Liver (tissue), 9 donors: ENCODE results near the gene RFNG. TPM values are rescaled to one million over a fixed set of nuclear protein-coding genes. Genes with fewer than 3 reads are reported as not detected.
A peak's percentile ranks its signal among the peaks of the same experiment; 100 is the strongest.

Experiments
- DNase-seq: peaks from one replicate; pipeline ENCODE4 v3.0.0-alpha.2; 2017; ENCODE audit warnings: low spot score
- H3K27ac ChIP-seq, 2 donors: one replicate each; pipeline ENCODE4 v1.7.0; 2013; ENCODE audit warnings: inconsistent platforms in 2 of 2, low read length in 2 of 2, control low read depth in 1 of 2, low read depth in 1 of 2, mild to moderate bottlenecking in 1 of 2
- H3K27me3 ChIP-seq, 4 donors: one replicate each; pipeline versions ENCODE4 v1.6.1 to v1.7.0; 2013; ENCODE audit warnings: low read length in 3 of 4, inconsistent platforms in 1 of 4, mild to moderate bottlenecking in 1 of 4, moderate library complexity in 1 of 4; ENCODE audit not compliant: control insufficient read depth in 4 of 4, insufficient read depth in 4 of 4
- H3K36me3 ChIP-seq, 4 donors: one replicate each; pipeline versions ENCODE4 v1.6.1 to v1.7.0; 2013; ENCODE audit warnings: low read length in 3 of 4, mild to moderate bottlenecking in 3 of 4, low read depth in 1 of 4, moderate library complexity in 1 of 4; ENCODE audit not compliant: control insufficient read depth in 4 of 4, insufficient read depth in 3 of 4
- H3K4me1 ChIP-seq, 4 donors: one replicate each; pipeline versions ENCODE4 v1.6.1 to v1.7.0; 2013; ENCODE audit warnings: low read length in 3 of 4, mild to moderate bottlenecking in 3 of 4, moderate library complexity in 1 of 4; ENCODE audit not compliant: control insufficient read depth in 4 of 4, insufficient read depth in 4 of 4
- H3K4me3 ChIP-seq, 3 donors: one replicate each; pipeline versions ENCODE4 v1.6.1 to v1.7.0; 2013; ENCODE audit warnings: low read length in 3 of 3, control low read depth in 1 of 3, low read depth in 1 of 3, mild to moderate bottlenecking in 1 of 3
- H3K9ac ChIP-seq, 2 donors: one replicate each; pipeline ENCODE4 v1.7.0; 2013; ENCODE audit warnings: low read length in 2 of 2, mild to moderate bottlenecking in 2 of 2, moderate library complexity in 2 of 2, control low read depth in 1 of 2, low read depth in 1 of 2
- H3K9me3 ChIP-seq, 4 donors: one replicate each; pipeline versions ENCODE4 v1.6.1 to v1.7.0; 2013; ENCODE audit warnings: low read length in 3 of 4; ENCODE audit not compliant: control insufficient read depth in 4 of 4
- ATF3 ChIP-seq: IDR thresholded peaks from 2 replicates; pipeline ENCODE4 v1.6.1; 2016; ENCODE audit warnings: antibody characterized with exemption
- CTCF ChIP-seq: fragments of 150-350 bp; IDR thresholded peaks from 2 replicates; pipeline ENCODE4 v1.5.1; 2017; ENCODE audit warnings: improper control_type of control experiment, low read depth, low read length; ENCODE audit not compliant: missing input control
- FOXA2 ChIP-seq: IDR thresholded peaks from 2 replicates; pipeline ENCODE4 v1.6.1; 2016; ENCODE audit warnings: antibody characterized with exemption
- GABPA ChIP-seq, 2 donors: IDR thresholded peaks in 1 of 2; conservative IDR thresholded peaks in 1 of 2; 2 replicates each; pipeline ENCODE4 v1.6.1; 2016; ENCODE audit warnings: antibody characterized with exemption in 2 of 2, mild to moderate bottlenecking in 1 of 2, moderate library complexity in 1 of 2
- HNF4A ChIP-seq, 2 donors: conservative IDR thresholded peaks; 2 replicates each; pipeline ENCODE4 v1.6.1; 2016; ENCODE audit warnings: antibody characterized with exemption in 2 of 2, mild to moderate bottlenecking in 2 of 2
- HNF4G ChIP-seq: IDR thresholded peaks from 2 replicates; pipeline ENCODE4 v1.6.1; 2016; ENCODE audit warnings: antibody characterized with exemption
- JUND ChIP-seq, 2 donors: IDR thresholded peaks; 2 replicates each; pipeline ENCODE4 v1.6.1; 2016; ENCODE audit warnings: antibody characterized with exemption in 2 of 2
- MAX ChIP-seq: IDR thresholded peaks from 2 replicates; pipeline ENCODE4 v1.6.1; 2016; ENCODE audit warnings: antibody characterized with exemption
- NR2F2 ChIP-seq: IDR thresholded peaks from 2 replicates; pipeline ENCODE4 v1.6.1; 2016; ENCODE audit warnings: antibody characterized with exemption
- RAD21 ChIP-seq, 2 donors: IDR thresholded peaks; 2 replicates each; pipeline ENCODE4 v1.6.1; 2016; ENCODE audit warnings: antibody characterized with exemption in 2 of 2, mild to moderate bottlenecking in 2 of 2
- REST ChIP-seq: IDR thresholded peaks from 2 replicates; pipeline ENCODE4 v1.6.1; 2016; ENCODE audit warnings: antibody characterized with exemption, mild to moderate bottlenecking
- SP1 ChIP-seq: IDR thresholded peaks from 2 replicates; pipeline ENCODE4 v1.6.1; 2018; ENCODE audit warnings: antibody characterized with exemption, mild to moderate bottlenecking
- ZBTB33 ChIP-seq: IDR thresholded peaks from 2 replicates; pipeline ENCODE4 v1.6.1; 2016; ENCODE audit warnings: antibody characterized with exemption
- WGBS: extraction: QIAGEN DNeasy Blood & Tissue Kit; methylation state at CpG from one replicate; pipeline ENCODE4 v1.1.7; 2013; 5-methylcytosine and 5-hydroxymethylcytosine counted together
- polyA plus RNA-seq, 2 donors: library from polyadenylated mRNA; stranded (reverse) in 1 of 2; unstranded in 1 of 2; fragments of 200-250 nt in 1 of 2; fragments of >200 nt in 1 of 2; fragmentation: Nextera tagmentation in 1 of 2; extraction: Ambion mirVana in 1 of 2; gene quantifications; one replicate each; pipeline versions ENCODE4 v1.2.1 to v1.2.3, GENCODE V29; 2013 to 2015
- total RNA-seq, 2 donors: library from RNA; depleted of rRNA; stranded (reverse); fragments of >200 nt; gene quantifications; one replicate each; pipeline ENCODE4 v1.2.3, GENCODE V29; 2014
- donor health status: healthy.
- donor health status: healthy.
- donor health status: healthy.
- donor health status: healthy.
- donor health status: healthy.

RFNG gene
- total and polyA plus RNA-seq, 4 donors: 15.0 to 36.0 (median 23.4) TPM

GRCh38 chr17:82052638-82053059 is 1.0 kb upstream of the RFNG start:
- Histone ChIP-seq H3K27ac (no peak overlapping the region), H3K36me3 (peaks cover 4 to 27% (median 14%) of the 10 kb centered on the region in 4 donors), H3K4me1 (peaks cover 23 to 57% (median 48%) of the 10 kb centered on the region in 4 donors), H3K9ac (peak overlapping the region in 1 of 2 donors; percentile 43), H3K4me3 (peak overlapping the region; percentile 82 to 94 (median 91)), H3K9me3 (no peaks in the 10 kb centered on the region), H3K27me3 (no peaks in the 10 kb centered on the region)
- TF ChIP-seq MAX (no peak), ZBTB33 (no peak), HNF4G (no peak)
- WGBS: 21% methylated on average over 19 of the region's 19 CpGs
- DNase-seq: no peak

GRCh38 chr17:82050761-82051641 is 610 bp downstream of the RFNG start:
- 10% methylated on average over 79 of the region's 79 CpGs for WGBS
- Histone ChIP-seq H3K27ac (peak overlapping the region; percentile 34 to 60), H3K4me1 (peaks cover 23 to 71% (median 58%) of the 10 kb centered on the region in 4 donors), H3K4me3 (peak overlapping the region; percentile 45 to 94 (median 58)), H3K9ac (peak overlapping the region in 1 of 2 donors; percentile 49), H3K36me3 (peaks cover 4 to 13% (median 9%) of the 10 kb centered on the region in 4 donors), H3K9me3 (no peaks in the 10 kb centered on the region), H3K27me3 (no peaks in the 10 kb centered on the region)
- DNase-seq: no peak
- TF ChIP-seq JUND (IDR thresholded peaks at IDR 0.05) (no peak), HNF4G (no peak), GABPA (IDR thresholded peaks at IDR 0.05 in 1 of 2, conservative IDR thresholded peaks at IDR 0.05 in 1 of 2) (peak in 1 of 2 donors; percentile 11), NR2F2 (no peak)

- Histone ChIP-seq H3K27ac (no peak overlapping the region), H3K9me3 (no peaks in the 10 kb centered on the region), H3K9ac (no peak overlapping the region), H3K27me3 (no peaks in the 10 kb centered on the region), H3K4me3 (peak overlapping the region in 2 of 3 donors; percentile 58 to 94), H3K36me3 (peaks cover 4 to 11% (median 6%) of the 10 kb centered on the region in 4 donors), H3K4me1 (peaks cover 23 to 73% (median 59%) of the 10 kb centered on the region in 4 donors)
- no peak for DNase-seq
- WGBS: 86% methylated on average over 28 of the region's 28 CpGs
- TF ChIP-seq GABPA (IDR thresholded peaks at IDR 0.05 in 1 of 2, conservative IDR thresholded peaks at IDR 0.05 in 1 of 2): no peak
- TF ChIP-seq SP1: no peak
- TF ChIP-seq HNF4A (conservative IDR thresholded peaks at IDR 0.05): no peak
- no peak for TF ChIP-seq CTCF
- TF ChIP-seq RAD21 (IDR thresholded peaks at IDR 0.05): no peak
- TF ChIP-seq NR2F2: no peak
- TF ChIP-seq ZBTB33: no peak
- TF ChIP-seq REST: no peak
- no peak for TF ChIP-seq MAX
- no peak for TF ChIP-seq ATF3
- no peak for TF ChIP-seq FOXA2
Measured at GRCh38 chr17:82050152-82050760, 1.4 kb downstream of the RFNG start.
